Measurements from ENCODE around the gene ADAMTS20.

- no peak for TF ChIP-seq POLR2A (IDR thresholded peaks at IDR 0.05; ENCODE audit: low read depth, low read length)
- TF ChIP-seq TAF1 (IDR thresholded peaks at IDR 0.05; ENCODE audit: borderline replicate concordance, low read depth, low read length), result no peak
- TF ChIP-seq POLR2AphosphoS5 (IDR thresholded peaks at IDR 0.05; ENCODE audit: low read depth, low read length), result no peak
Observed at GRCh38 chr12:43370263-43370662, 181.7 kb downstream of the ADAMTS20 start.

Measured in GM12892 (cell line).